LNCaP clone FGC (cell line): ENCODE measurements around the gene PRKG1.

ENCODE experiments used
- DNase-seq: peaks from one replicate; pipeline ENCODE4 v3.0.0-alpha.2; 2011; ENCODE audit warnings: low read depth
- H3K4me3 ChIP-seq: 2 replicates; pipeline ENCODE4 v1.5.1; 2011; ENCODE audit warnings: mild to moderate bottlenecking, low read depth, low read length, control low read depth
- CTCF ChIP-seq: IDR thresholded peaks from 2 replicates; pipeline ENCODE4 v1.5.1; 2012; ENCODE audit warnings: mild to moderate bottlenecking; ENCODE audit not compliant: control insufficient read depth, insufficient read depth; ENCODE audit errors: extremely low read depth

PRKG1 gene

GRCh38 chr10:51542853-51543252 lies 468.6 kb downstream of the PRKG1 start:
- DNase-seq, result no peak
- H3K4me3 ChIP-seq, result no peak overlapping the region
- no peak for TF ChIP-seq CTCF

GRCh38 chr10:51544933-51545332 lies 470.6 kb downstream of the PRKG1 start:
- TF ChIP-seq CTCF, result no peak
- DNase-seq, result no peak
- no peak overlapping the region for H3K4me3 ChIP-seq

- H3K4me3 ChIP-seq, result no peak overlapping the region
- TF ChIP-seq CTCF, result no peak
- DNase-seq, result no peak
These were observed 473.7 kb downstream of the PRKG1 start for GRCh38 chr10:51547941-51548340.

- no peak for TF ChIP-seq CTCF
- no peak overlapping the region for H3K4me3 ChIP-seq
- no peak for DNase-seq
These were observed 478.6 kb downstream of the PRKG1 start for GRCh38 chr10:51552879-51553278.

GRCh38 chr10:51564896-51565510 lies 490.7 kb downstream of the PRKG1 start:
- no peak for TF ChIP-seq CTCF
- no peak for DNase-seq
- no peak overlapping the region for H3K4me3 ChIP-seq

- H3K4me3 ChIP-seq, result no peak overlapping the region
- no peak for DNase-seq
- no peak for TF ChIP-seq CTCF
These were observed 493.0 kb downstream of the PRKG1 start for GRCh38 chr10:51567271-51567670.

- no peak for TF ChIP-seq CTCF
- H3K4me3 ChIP-seq, result no peak overlapping the region
- DNase-seq, result no peak
These were observed 495.2 kb downstream of the PRKG1 start for GRCh38 chr10:51569467-51569866.
